MCF 10A (cell line): ENCODE measurements around the gene CCDC78. TPM values are rescaled to one million over a fixed set of nuclear protein-coding genes. Genes with fewer than 3 reads are reported as not detected.

Source experiments
- BruUV-seq: library from RNA; stranded (reverse); fragments of 400-500 nt; replicated peaks from 2 replicates; lab custom pipeline; 2021; lab: Mats Ljungman, UMichigan
- CTCF ChIA-PET: fragments of 300-600 bp; sonication (Branson Sonifier 250); formaldehyde crosslinking; extraction: SDS; loops from one replicate; lab custom pipeline; 2021; ENCODE audit warnings: antibody characterized with exemption, inconsistent platforms; lab: Yijun Ruan, JAX
- POLR2A ChIA-PET: fragments of 300-600, 350-650 bp; sonication (Branson Sonifier 250); formaldehyde crosslinking; extraction: SDS; loops from one replicate; lab custom pipeline; 2020; ENCODE audit warnings: antibody characterized with exemption, inconsistent platforms; lab: Yijun Ruan, JAX
- DNase-seq: peaks from one replicate; pipeline ENCODE4 v3.0.0-alpha.2; 2018; ENCODE audit not compliant: unreplicated experiment
- H3K27ac Mint-ChIP-seq: one replicate; pipeline ENCODE4 v1.8.0; 2022; ENCODE audit warnings: mild to moderate bottlenecking, low read depth, mixed read lengths; ENCODE audit not compliant: unreplicated experiment
- H3K27me3 Mint-ChIP-seq: one replicate; pipeline ENCODE4 v1.8.0; 2022; ENCODE audit warnings: mixed read lengths; ENCODE audit not compliant: insufficient read depth, unreplicated experiment
- H3K36me3 Mint-ChIP-seq: one replicate; pipeline ENCODE4 v1.8.0; 2022; ENCODE audit warnings: mild to moderate bottlenecking, moderate library complexity, mixed read lengths; ENCODE audit not compliant: insufficient read depth, unreplicated experiment
- H3K4me1 Mint-ChIP-seq: one replicate; pipeline ENCODE4 v1.8.0; 2022; ENCODE audit warnings: mixed read lengths; ENCODE audit not compliant: insufficient read depth, unreplicated experiment
- H3K4me3 Mint-ChIP-seq: one replicate; pipeline ENCODE4 v1.8.0; 2022; ENCODE audit warnings: mild to moderate bottlenecking, moderate library complexity, mixed read lengths; ENCODE audit not compliant: unreplicated experiment
- H3K9me3 Mint-ChIP-seq: one replicate; pipeline ENCODE4 v1.8.0; 2022; ENCODE audit warnings: mixed read lengths; ENCODE audit not compliant: unreplicated experiment
- CTCF ChIP-seq: fragments of 200-600 bp; IDR thresholded peaks from one replicate; pipeline ENCODE4 v1.8.0; 2022; ENCODE audit warnings: antibody characterized with exemption, mild to moderate bottlenecking; ENCODE audit not compliant: unreplicated experiment
- intact Hi-C: fragments of 100-400 bp; cut with micrococcal nuclease; formaldehyde crosslinking; loops from 2 replicates; pipeline ENCODE4 v1.14.1; 2022
- total RNA-seq: library from RNA; stranded (reverse); gene quantifications from 2 replicates; pipeline ENCODE4 v1.2.3, GENCODE V29; 2022

CCDC78 gene
- total RNA-seq, 1 experiment from 2014 or later: 6.0 TPM

GRCh38 chr16:732936-733335 is 6.7 kb upstream of the CCDC78 start:
- Mint-ChIP-seq H3K27ac (no peak overlapping the region), H3K36me3 (peaks cover 59% of the 10 kb centered on the region), H3K4me1 (peaks cover 6% of the 10 kb centered on the region), H3K27me3 (no peaks in the 10 kb centered on the region), H3K9me3 (no peaks in the 10 kb centered on the region), H3K4me3 (no peak overlapping the region)
- no peak for DNase-seq
- BruUV-seq: no TSS peak
- ChIA-PET POLR2A (interaction anchor here (0.7 to 0.8 kb wide), 2 partner anchors 21 to 49 kb away, joined by 3 to 4 read pairs; no protein-coding TSS in a partner anchor), CTCF (interaction anchor here (0.7 to 1.2 kb wide), 3 partner anchors 9 to 38 kb away, joined by 3 read pairs; no protein-coding TSS in a partner anchor)
- no peak for TF ChIP-seq CTCF
- intact Hi-C loops: no loop called here

DNA sequence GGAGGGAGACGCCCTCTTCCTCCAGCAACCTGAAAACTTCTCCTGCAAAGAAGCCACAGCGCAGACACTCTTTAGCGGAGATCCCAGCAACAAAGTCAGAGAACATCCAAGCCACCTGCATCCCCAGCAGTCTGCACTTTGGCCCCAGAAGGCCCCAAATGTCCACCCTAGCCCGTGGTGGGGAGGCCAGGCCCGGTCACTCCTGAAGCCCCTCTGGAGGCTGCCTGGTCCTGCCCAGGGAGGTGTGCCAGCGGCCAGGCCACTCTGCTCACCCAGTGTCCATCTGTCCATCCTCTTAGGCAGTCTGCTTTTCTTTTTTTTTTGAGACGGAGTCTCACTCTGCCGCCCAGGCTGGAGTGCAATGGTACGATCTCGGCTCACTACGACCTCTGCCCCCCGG is 6.1 kb upstream of the CCDC78 start:
- intact Hi-C loops: no loop called here
- POLR2A ChIA-PET: interaction anchor here (0.6 to 1.1 kb wide), 2 partner anchors 29 kb away, joined by 3 read pairs; no protein-coding TSS in a partner anchor
- CTCF ChIA-PET: interaction anchor here (0.7 to 1.7 kb wide), 3 partner anchors 12 to 48 kb away, joined by 3 read pairs; no protein-coding TSS in a partner anchor
- Mint-ChIP-seq H3K4me1 (peaks cover under 1% of the 10 kb centered on the region), H3K4me3 (no peak overlapping the region), H3K9me3 (no peaks in the 10 kb centered on the region), H3K36me3 (peaks cover 55% of the 10 kb centered on the region), H3K27me3 (no peaks in the 10 kb centered on the region), H3K27ac (no peak overlapping the region)
- DNase-seq: no peak
- no TSS peak for BruUV-seq
- TF ChIP-seq CTCF: no peak

DNA sequence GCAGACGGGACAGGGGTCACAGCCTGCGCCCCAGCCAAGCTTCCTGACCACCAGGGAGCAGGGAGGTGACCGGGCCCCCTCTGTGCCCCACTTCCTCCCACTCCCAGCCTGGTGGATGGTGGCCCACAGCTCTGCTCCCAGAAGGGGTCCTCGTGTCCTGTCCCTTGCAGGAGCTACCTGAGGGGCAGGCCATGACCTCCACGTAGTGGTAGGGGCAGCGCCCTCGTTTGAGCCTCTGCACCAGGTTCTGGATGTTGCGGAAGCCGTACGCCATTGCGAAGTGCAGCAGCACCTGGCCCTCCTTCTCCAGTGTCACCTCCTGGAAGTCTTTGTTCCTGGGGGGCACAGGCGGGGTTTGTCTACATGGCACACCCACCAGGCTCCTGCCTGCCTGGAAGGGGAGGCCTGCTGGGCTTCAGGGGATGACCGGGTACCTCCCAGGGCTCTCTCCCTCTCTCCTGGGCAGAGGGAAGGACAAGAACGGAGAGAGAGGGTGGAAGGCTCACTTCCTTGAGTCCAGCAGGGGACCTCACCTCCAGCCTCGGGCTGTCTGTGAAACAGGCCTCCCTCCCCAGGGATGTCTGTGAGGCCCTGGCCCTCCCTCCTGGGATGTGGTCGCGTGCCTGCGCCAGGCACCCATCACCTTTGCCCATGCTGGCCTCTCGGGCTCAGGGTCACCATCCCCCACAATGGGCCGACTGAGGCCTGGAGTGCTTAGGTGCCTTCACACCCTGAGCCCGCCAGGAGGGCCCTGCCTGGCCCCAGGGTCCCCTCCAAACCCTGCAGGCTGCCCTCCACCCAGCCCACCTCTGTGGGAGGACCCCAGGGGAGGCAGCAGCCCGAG is 4.6 kb upstream of the CCDC78 start:
- intact Hi-C loops: no loop called here

More for the DNA sequence above, 4.6 kb upstream of the CCDC78 start:
- POLR2A ChIA-PET: interaction anchor here (1.1 to 3.5 kb wide), 5 partner anchors 10 to 47 kb away, joined by 3 to 23 read pairs (median 4); partner anchors contain the start of genes ANTKMT, CIAO3, JMJD8 and METRN
- Mint-ChIP-seq H3K4me1 (no peaks in the 10 kb centered on the region), H3K27me3 (no peaks in the 10 kb centered on the region), H3K4me3 (no peak overlapping the region), H3K36me3 (peaks cover 42% of the 10 kb centered on the region), H3K27ac (no peak overlapping the region), H3K9me3 (no peaks in the 10 kb centered on the region)
- TF ChIP-seq CTCF: no peak
- CTCF ChIA-PET: interaction anchor here (0.5 to 1.7 kb wide), 4 partner anchors 9 to 52 kb away, joined by 3 to 6 read pairs (median 5); partner anchors contain the start of gene CIAO3
- no peak for DNase-seq
- BruUV-seq: no TSS peak
